Measurements from ENCODE around the gene ZNF277. TPM values are rescaled to one million over a fixed set of nuclear protein-coding genes. Genes with fewer than 3 reads are reported as not detected.

Gene ZNF277
- total RNA-seq, 1 experiment from 2014 or later, result 13.1 TPM

DNA sequence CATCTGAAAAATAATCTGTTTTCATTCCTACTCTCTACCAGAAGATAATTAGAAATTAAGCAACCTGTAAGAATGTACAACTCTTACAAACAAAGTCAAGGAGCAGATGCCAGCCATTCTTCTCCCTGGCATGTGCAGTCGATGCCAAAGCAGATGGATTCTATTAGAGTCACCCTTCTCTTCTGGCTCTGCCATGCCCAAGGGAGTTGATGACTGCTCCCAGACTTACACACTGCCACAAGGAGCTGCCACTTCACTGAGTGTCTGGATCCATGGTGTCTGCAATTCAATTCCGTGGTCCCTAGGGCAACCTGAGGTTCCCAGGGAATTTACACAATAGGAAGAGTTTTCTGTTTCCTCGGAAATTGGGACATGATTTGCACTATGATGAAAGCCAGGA, 154.7 kb downstream of the ZNF277 start:
- no peak overlapping the region for H3K4me3 Mint-ChIP-seq
- no peak overlapping the region for H3K23ac ChIP-seq (ENCODE audit: insufficient read length, low read depth, low read length)
- no CpG with 5 or more reads among the region's 3 CpGs for WGBS (ENCODE audit: extremely low coverage, insufficient read length, low lambda C conversion rate)
- no peaks in the 10 kb centered on the region for H3K79me2 ChIP-seq (ENCODE audit: insufficient read depth, low read length)
- H3K9ac ChIP-seq (ENCODE audit: extremely low read depth, insufficient read length, low read length), result no peak overlapping the region
- H2BK5ac ChIP-seq (ENCODE audit: insufficient read length, low read length), result no peak overlapping the region
- H3K4me2 ChIP-seq (ENCODE audit: insufficient read depth, insufficient read length, low read length), result no peak overlapping the region
- H4K8ac ChIP-seq (replicated peaks; ENCODE audit: insufficient read length, low read depth, low read length), result no peak overlapping the region
- no peak overlapping the region for H2AFZ ChIP-seq (ENCODE audit: low read length)
- H2BK20ac ChIP-seq (ENCODE audit: low read depth, low read length, poor library complexity, severe bottlenecking), result no peak overlapping the region
- H3K27me3 Mint-ChIP-seq (ENCODE audit: low read depth), result no peaks in the 10 kb centered on the region
- H4K5ac ChIP-seq (ENCODE audit: insufficient read length, low read depth, low read length), result no peak overlapping the region
- H2BK120ac ChIP-seq (ENCODE audit: low read depth, low read length, poor library complexity, severe bottlenecking), result no peak overlapping the region
- no peak overlapping the region for H3K18ac ChIP-seq (ENCODE audit: insufficient read length, low read depth, low read length)
- no peak for DNase-seq
- H3K79me1 ChIP-seq (ENCODE audit: insufficient read depth, low read depth, low read length, poor library complexity, severe bottlenecking), result no peaks in the 10 kb centered on the region
- no peaks in the 10 kb centered on the region for H4K20me1 ChIP-seq (ENCODE audit: control insufficient read depth, insufficient read depth, insufficient read length)
- H2BK12ac ChIP-seq (ENCODE audit: insufficient read length, low read depth, low read length), result no peak overlapping the region
- H3K9me3 ChIP-seq (ENCODE audit: control insufficient read depth, low read depth, low read length), result no peaks in the 10 kb centered on the region
- peaks cover 17 to 19% of the 10 kb centered on the region in 2 experiments for H3K4me1 Mint-ChIP-seq
- H3K27me3 ChIP-seq (ENCODE audit: insufficient read depth, low read length), result no peaks in the 10 kb centered on the region
- TF ChIP-seq, protein P1, sequence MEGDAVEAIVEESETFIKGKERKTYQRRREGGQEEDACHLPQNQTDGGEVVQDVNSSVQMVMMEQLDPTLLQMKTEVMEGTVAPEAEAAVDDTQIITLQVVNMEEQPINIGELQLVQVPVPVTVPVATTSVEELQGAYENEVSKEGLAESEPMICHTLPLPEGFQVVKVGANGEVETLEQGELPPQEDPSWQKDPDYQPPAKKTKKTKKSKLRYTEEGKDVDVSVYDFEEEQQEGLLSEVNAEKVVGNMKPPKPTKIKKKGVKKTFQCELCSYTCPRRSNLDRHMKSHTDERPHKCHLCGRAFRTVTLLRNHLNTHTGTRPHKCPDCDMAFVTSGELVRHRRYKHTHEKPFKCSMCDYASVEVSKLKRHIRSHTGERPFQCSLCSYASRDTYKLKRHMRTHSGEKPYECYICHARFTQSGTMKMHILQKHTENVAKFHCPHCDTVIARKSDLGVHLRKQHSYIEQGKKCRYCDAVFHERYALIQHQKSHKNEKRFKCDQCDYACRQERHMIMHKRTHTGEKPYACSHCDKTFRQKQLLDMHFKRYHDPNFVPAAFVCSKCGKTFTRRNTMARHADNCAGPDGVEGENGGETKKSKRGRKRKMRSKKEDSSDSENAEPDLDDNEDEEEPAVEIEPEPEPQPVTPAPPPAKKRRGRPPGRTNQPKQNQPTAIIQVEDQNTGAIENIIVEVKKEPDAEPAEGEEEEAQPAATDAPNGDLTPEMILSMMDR (conservative IDR thresholded peaks at IDR 0.05), result no peak
- H3K27ac ChIP-seq (ENCODE audit: insufficient read length, low read depth, low read length), result no peak overlapping the region
- no peaks in the 10 kb centered on the region; a peak in 1 of 7 replicates for H3K36me3 Mint-ChIP-seq (ENCODE audit: insufficient read depth in 1 of 3, low read depth in 3 of 3)
- no peak overlapping the region for H2AK5ac ChIP-seq (ENCODE audit: insufficient read length, low read length)
- no peak overlapping the region for H2BK15ac ChIP-seq (ENCODE audit: low read depth, low read length)
- H3K23me2 ChIP-seq (ENCODE audit: insufficient read length, low read depth, low read length, poor library complexity, severe bottlenecking), result no peaks in the 10 kb centered on the region
- no peak overlapping the region for H4K91ac ChIP-seq (ENCODE audit: insufficient read length, low read depth, low read length)
- peaks cover 0 to 2% of the 10 kb centered on the region in 2 experiments; a peak in 1 of 5 replicates for H3K9me3 Mint-ChIP-seq
- H3K56ac ChIP-seq (ENCODE audit: insufficient read length, low read depth, low read length), result no peak overlapping the region
- no peak overlapping the region for H3K27ac Mint-ChIP-seq
- H3K4me1 ChIP-seq (ENCODE audit: insufficient read depth, low read length), result no peaks in the 10 kb centered on the region
- no peak overlapping the region for H3K14ac ChIP-seq (ENCODE audit: insufficient read depth, low read length)
- no peak overlapping the region for H3T11ph ChIP-seq (ENCODE audit: low read length)
- no peak overlapping the region for H3K4ac ChIP-seq (ENCODE audit: low read depth, low read length)

Data from H9 (cell line).